HL-60 (cell line): Measurements from ENCODE around the gene TXNDC2.

ENCODE experiments used
- TF ChIP-seq, protein P1 (sequence below): IDR thresholded peaks from 2 replicates; pipeline ENCODE4 v1.6.1; 2012; ENCODE audit warnings: low read depth; ENCODE audit not compliant: insufficient replicate concordance
- TF ChIP-seq, protein P2 (sequence below): IDR thresholded peaks from one replicate; pipeline ENCODE4 v1.5.1; 2011; ENCODE audit warnings: low read length, control low read depth, inconsistent platforms; ENCODE audit not compliant: insufficient read depth

DNA sequence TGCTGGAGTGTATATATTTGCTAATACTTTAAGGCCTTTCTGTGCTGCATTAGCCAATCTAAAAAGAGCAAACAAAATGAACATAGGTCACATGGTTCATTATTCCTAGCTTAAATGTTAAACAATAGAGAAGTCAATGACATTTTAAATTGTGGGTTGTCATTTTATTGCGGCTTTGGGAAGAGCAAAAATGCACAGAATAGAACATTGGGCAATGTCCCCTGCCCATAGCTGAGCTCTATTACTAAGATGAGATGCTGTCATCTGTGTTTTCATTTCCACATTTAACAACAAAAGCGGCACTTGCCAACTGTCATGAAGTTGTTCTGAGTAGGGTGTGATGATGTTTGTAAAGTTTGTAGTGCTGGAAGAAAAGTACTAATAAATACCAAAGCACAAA, 24.9 kb downstream of the TXNDC2 start:
- TF ChIP-seq, protein P1, sequence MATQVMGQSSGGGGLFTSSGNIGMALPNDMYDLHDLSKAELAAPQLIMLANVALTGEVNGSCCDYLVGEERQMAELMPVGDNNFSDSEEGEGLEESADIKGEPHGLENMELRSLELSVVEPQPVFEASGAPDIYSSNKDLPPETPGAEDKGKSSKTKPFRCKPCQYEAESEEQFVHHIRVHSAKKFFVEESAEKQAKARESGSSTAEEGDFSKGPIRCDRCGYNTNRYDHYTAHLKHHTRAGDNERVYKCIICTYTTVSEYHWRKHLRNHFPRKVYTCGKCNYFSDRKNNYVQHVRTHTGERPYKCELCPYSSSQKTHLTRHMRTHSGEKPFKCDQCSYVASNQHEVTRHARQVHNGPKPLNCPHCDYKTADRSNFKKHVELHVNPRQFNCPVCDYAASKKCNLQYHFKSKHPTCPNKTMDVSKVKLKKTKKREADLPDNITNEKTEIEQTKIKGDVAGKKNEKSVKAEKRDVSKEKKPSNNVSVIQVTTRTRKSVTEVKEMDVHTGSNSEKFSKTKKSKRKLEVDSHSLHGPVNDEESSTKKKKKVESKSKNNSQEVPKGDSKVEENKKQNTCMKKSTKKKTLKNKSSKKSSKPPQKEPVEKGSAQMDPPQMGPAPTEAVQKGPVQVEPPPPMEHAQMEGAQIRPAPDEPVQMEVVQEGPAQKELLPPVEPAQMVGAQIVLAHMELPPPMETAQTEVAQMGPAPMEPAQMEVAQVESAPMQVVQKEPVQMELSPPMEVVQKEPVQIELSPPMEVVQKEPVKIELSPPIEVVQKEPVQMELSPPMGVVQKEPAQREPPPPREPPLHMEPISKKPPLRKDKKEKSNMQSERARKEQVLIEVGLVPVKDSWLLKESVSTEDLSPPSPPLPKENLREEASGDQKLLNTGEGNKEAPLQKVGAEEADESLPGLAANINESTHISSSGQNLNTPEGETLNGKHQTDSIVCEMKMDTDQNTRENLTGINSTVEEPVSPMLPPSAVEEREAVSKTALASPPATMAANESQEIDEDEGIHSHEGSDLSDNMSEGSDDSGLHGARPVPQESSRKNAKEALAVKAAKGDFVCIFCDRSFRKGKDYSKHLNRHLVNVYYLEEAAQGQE: no peak
- TF ChIP-seq, protein P2, sequence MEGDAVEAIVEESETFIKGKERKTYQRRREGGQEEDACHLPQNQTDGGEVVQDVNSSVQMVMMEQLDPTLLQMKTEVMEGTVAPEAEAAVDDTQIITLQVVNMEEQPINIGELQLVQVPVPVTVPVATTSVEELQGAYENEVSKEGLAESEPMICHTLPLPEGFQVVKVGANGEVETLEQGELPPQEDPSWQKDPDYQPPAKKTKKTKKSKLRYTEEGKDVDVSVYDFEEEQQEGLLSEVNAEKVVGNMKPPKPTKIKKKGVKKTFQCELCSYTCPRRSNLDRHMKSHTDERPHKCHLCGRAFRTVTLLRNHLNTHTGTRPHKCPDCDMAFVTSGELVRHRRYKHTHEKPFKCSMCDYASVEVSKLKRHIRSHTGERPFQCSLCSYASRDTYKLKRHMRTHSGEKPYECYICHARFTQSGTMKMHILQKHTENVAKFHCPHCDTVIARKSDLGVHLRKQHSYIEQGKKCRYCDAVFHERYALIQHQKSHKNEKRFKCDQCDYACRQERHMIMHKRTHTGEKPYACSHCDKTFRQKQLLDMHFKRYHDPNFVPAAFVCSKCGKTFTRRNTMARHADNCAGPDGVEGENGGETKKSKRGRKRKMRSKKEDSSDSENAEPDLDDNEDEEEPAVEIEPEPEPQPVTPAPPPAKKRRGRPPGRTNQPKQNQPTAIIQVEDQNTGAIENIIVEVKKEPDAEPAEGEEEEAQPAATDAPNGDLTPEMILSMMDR: no peak
